AG09309 (cell line): ENCODE data around the gene TRIM51.
"Not testable (repeated sequence)": the region's sequence is repeated elsewhere in the genome, so short reads cannot be mapped to it uniquely, and the experiment has no call there.

Source experiments
- DNase-seq: peaks from one replicate; pipeline ENCODE4 v3.0.0-alpha.2; 2010; ENCODE audit warnings: low read depth
- H3K4me3 ChIP-seq: 2 replicates; pipeline ENCODE4 v1.5.1; 2011; ENCODE audit warnings: mild to moderate bottlenecking, low read depth, low read length, moderate library complexity; ENCODE audit not compliant: control insufficient read depth
- TF ChIP-seq, protein P1 (sequence below): IDR thresholded peaks from 2 replicates; pipeline ENCODE4 v1.5.1; 2011; ENCODE audit warnings: mild to moderate bottlenecking, low read depth, low read length, inconsistent platforms; ENCODE audit not compliant: insufficient read depth, control insufficient read depth; ENCODE audit errors: missing control alignments

Gene TRIM51, protein sequence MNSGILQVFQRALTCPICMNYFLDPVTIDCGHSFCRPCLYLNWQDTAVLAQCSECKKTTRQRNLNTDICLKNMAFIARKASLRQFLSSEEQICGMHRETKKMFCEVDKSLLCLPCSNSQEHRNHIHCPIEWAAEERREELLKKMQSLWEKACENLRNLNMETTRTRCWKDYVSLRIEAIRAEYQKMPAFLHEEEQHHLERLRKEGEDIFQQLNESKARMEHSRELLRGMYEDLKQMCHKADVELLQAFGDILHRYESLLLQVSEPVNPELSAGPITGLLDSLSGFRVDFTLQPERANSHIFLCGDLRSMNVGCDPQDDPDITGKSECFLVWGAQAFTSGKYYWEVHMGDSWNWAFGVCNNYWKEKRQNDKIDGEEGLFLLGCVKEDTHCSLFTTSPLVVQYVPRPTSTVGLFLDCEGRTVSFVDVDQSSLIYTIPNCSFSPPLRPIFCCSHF

DNA sequence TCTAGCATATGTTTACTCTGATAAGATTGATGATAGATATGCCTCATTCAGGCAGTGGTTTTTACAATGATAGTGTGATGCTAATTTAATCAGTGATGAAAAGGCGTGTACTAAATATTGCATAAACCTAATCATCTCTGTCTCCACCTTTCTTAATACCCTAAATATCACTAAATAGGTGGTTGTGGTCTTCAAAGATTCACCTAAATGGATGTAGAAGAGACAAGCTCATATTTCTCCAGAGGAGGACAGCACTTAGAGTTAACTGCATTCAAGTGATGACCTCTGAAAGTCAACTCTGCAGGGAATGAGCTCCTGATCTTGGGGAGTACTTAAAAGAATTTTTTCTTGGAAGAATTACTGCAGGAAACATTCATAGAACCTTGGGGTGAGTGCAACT is at the start of gene TRIM51:
Gene TRIM51 (plus strand): TSS at position 301 of the 400 bp plus-strand sequence. CDS start 2,132 bp downstream, outside the sequence.
- H3K4me3 ChIP-seq, DNase-seq: not testable (repeated sequence)

DNA sequence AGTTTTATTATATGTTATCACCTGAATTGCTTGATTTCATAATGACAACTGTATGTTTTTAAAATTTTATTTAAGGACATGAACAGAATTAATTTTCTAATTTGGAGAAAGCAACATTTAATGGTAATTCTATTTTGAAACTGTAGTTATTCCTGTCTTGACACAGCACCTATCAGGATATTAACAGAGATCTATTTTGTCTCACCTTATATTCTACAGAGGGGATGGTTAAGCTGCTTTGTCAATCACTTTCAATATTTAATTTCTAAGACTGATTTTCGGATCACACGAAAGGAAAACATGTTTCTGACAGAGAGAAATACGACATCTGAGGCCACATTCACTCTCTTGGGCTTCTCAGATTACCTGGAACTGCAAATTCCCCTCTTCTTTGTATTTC is 44.6 kb upstream of the TRIM51 start, which contains the start of gene OR5D16:
Gene OR5D16 (plus strand): TSS at position 301 of the 400 bp plus-strand sequence. CDS start 0 bp downstream, at position 301.
- TF ChIP-seq, protein P1, sequence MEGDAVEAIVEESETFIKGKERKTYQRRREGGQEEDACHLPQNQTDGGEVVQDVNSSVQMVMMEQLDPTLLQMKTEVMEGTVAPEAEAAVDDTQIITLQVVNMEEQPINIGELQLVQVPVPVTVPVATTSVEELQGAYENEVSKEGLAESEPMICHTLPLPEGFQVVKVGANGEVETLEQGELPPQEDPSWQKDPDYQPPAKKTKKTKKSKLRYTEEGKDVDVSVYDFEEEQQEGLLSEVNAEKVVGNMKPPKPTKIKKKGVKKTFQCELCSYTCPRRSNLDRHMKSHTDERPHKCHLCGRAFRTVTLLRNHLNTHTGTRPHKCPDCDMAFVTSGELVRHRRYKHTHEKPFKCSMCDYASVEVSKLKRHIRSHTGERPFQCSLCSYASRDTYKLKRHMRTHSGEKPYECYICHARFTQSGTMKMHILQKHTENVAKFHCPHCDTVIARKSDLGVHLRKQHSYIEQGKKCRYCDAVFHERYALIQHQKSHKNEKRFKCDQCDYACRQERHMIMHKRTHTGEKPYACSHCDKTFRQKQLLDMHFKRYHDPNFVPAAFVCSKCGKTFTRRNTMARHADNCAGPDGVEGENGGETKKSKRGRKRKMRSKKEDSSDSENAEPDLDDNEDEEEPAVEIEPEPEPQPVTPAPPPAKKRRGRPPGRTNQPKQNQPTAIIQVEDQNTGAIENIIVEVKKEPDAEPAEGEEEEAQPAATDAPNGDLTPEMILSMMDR: no peak
- no peak within 1 kb of the TSS for H3K4me3 ChIP-seq
- DNase-seq: no peak

- DNase-seq: no peak
- TF ChIP-seq, protein P1: no peak
- H3K4me3 ChIP-seq: no peak overlapping the region
Observed at GRCh38 chr11:55847453-55847852, 35.6 kb upstream of the TRIM51 start.

GRCh38 chr11:55849037-55849436 is 34.1 kb upstream of the TRIM51 start:
- TF ChIP-seq, protein P1: no peak

DNA sequence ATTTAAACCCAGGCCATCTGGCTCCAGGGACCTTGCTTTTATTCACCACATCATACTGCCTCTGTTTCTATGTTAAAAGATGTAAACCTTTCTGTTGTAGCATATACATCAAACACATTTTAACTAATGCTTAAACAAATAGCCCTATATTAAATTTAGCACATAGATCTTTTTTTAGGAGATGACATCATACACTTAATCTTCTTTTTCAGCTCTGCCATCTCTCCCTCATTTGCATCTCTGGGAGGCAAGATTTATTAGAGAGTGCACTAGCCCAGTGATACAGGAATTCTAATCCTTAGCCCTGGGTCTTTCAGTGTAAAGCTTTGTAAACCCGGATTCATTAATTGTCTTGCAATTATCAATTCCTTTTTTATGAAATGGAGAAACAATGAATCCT is 31.0 kb upstream of the TRIM51 start:
- DNase-seq: no peak
- H3K4me3 ChIP-seq: no peak overlapping the region
- TF ChIP-seq, protein P1: no peak

More at GRCh38 chr11:55849037-55849436, 34.1 kb upstream of the TRIM51 start:
- no peak for DNase-seq
- H3K4me3 ChIP-seq: no peak overlapping the region

DNA sequence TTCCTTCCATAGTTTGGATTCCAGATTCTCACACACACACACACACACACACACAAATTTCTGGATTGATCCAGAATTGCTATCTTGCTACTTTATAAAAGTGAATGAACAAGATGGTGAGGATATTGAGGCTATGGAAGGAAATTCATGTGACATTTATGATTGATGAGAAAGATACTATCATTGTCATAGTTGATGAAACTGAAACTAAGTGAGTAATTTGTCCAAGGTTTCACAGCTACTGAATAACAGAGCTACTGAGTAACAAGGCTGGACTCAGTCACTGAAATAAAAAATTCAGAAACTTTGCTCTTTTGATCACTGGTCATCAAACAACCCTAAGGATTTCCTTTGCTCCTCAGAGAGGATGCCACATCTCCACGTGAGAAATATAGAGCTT is 28.4 kb upstream of the TRIM51 start:
- H3K4me3 ChIP-seq: no peak overlapping the region
- DNase-seq: no peak
- TF ChIP-seq, protein P1: no peak

DNA sequence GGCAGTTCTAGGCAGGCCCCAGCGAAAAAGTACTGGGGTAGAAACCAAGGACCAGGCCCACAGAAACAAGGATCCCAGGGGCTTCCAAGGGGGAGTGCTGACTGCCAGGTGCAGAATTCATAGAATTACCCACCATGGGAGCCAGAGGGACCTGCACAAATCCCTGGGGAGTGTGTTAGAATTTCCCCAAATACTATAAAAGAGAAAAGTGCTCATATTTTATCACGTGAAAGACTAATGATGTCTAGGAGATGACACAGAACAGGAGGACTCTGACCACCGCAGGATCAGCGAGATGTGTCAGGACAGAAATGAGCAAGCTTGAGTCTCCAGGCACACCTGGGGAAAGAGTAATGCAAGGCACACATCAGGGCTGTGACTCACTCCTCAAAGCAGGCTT is 15.7 kb upstream of the TRIM51 start:
- not testable (repeated sequence) for H3K4me3 ChIP-seq, DNase-seq

DNA sequence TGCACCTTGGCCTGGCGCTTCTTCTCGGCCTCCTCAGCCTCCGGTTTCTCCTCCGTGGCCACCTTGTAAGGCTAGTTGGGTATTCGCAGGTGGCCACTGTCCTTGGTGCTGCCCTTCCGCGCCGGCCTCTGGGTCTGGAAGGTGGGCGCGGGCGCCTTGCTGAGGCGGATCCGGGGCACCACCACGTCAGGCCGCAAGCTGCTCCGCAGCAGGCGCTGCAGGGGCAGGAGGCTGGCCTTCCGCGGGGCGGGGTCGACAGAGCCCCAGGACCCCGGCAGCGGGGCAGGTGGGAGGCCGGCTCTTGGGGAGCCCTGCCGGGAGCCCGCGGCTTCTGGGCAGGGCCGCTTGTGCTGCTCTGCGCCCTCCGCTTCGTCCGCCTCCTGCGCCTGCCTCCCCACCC is 10.4 kb upstream of the TRIM51 start:
- DNase-seq, H3K4me3 ChIP-seq: not testable (repeated sequence)

DNA sequence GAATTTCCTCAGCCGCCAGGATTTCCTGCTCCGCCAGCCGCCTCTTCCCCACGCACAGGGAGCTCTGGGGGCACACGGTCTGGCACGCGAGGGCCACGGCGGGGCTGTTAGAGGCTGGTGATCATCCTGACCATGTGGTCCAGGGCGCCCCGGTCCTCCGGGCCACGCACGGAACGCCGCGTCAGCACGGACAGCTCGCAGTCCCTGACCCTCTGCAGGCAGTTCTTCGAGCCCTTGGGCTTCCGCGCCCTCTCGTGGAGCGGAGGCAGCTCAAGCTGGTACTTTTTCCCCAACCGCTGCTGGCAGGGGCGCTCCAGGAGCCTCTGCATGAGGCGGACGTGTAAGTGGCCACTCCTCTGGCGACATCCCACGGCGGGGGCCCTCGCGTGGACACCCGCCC is 10.0 kb upstream of the TRIM51 start:
- DNase-seq, H3K4me3 ChIP-seq: not testable (repeated sequence)

- not testable (repeated sequence) for DNase-seq, H3K4me3 ChIP-seq
Observed at GRCh38 chr11:55884995-55885394, 1.9 kb downstream of the TRIM51 start.

GRCh38 chr11:55885481-55885880 is 2.4 kb downstream of the TRIM51 start:
- not testable (repeated sequence) for DNase-seq, H3K4me3 ChIP-seq
